ENCODE data around the gene E4F1. TPM values are rescaled to one million over a fixed set of nuclear protein-coding genes. Genes with fewer than 3 reads are reported as not detected.
"Not testable (repeated sequence)": the region's sequence is repeated elsewhere in the genome, so short reads cannot be mapped to it uniquely, and the experiment has no call there.

Gene E4F1
- total and polyA plus RNA-seq, 2 of the 13 experiments (the other 11 are each of a cell fraction or from before 2014, with no cell fraction given), result 13.8 to 19.5 TPM

DNA sequence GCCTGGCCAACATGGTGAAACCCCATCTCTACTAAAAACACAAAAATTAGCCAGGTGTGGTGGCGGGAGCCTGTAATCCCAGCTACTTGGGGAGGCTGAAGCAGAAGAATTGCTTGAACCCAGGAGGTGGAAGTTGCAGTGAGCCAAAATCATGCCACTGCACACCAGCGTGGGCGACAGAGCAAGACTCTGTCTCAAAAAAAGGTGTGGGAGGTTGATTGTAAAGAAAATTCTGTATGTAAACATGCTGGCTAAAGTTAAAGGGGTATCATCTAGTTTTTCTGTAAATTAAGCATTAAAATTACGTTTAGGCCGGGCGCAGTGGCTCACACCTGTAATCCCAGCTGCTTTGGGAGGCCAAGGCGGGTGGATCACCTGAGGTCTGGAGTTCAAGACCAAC is 35.1 kb downstream of the E4F1 start:
- H3K9ac ChIP-seq (ENCODE audit: insufficient read depth, low read depth, low read length); intact Hi-C loops (cut with micrococcal nuclease; ENCODE audit: unreplicated experiment); BruUV-seq (replicated peaks); H3K27me3 ChIP-seq (ENCODE audit: control insufficient read depth in 1 of 2, insufficient read depth in 2 of 2, low read length in 2 of 2); POLR2A ChIA-PET; H3K4me3 ChIP-seq (replicated peaks in 1 of 3; ENCODE audit: insufficient read depth in 1 of 3, low read depth in 2 of 3, low read length in 3 of 3); H3K4me2 ChIP-seq (ENCODE audit: low read depth, low read length); H3K27ac ChIP-seq (ENCODE audit: extremely low read length, insufficient read depth, low read length); in situ Hi-C loops (cut with HindIII; ENCODE audit: extremely low pct_ligation_motif_present, low pct_unique_long_range_greater_than_20kb); ATAC-seq; H2AFZ ChIP-seq (ENCODE audit: low read length); CTCF ChIA-PET (ENCODE audit: low intra/inter-chr PET ratio, low total read pairs); DNase-seq (ENCODE audit: low spot score); H3K4me1 ChIP-seq (ENCODE audit: insufficient read depth, low read length); H3K9me3 ChIP-seq (ENCODE audit: low read length); FAIRE-seq; H4K20me1 ChIP-seq (ENCODE audit: insufficient read depth, low read length): not testable (repeated sequence)
- peaks cover 19 to 87% of the 10 kb centered on the region in 2 experiments for H3K36me3 ChIP-seq (replicated peaks in 1 of 2; ENCODE audit: control insufficient read depth in 1 of 2, insufficient read depth in 2 of 2, low read length in 2 of 2)
- peaks cover 20% of the 10 kb centered on the region for H3K79me2 ChIP-seq (ENCODE audit: insufficient read depth, low read length)
- WGBS (ENCODE audit: low lambda C conversion rate), result over 99% methylated on average over 7 of the region's 7 CpGs

DNA sequence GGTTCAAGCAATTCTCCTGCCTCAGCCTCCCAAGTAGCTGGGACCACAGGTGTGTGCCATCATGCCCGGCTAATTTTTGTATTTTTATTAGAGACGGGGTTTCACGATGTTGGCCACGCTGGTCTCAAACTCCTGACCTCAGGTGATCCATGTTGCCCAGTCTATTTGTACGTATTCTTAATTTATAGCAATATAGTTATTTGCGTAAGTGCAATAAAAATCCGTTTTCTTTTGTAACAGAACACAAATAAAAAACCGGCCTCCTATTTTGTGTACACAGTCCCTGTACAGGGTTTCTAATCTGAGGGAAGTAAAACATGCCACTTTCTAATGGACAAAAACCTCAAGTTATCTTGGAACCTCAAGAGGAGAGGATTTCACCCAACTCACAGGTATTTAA is 36.9 kb downstream of the E4F1 start:
- no peak overlapping the region for H3K4me3 ChIP-seq (replicated peaks in 1 of 3; ENCODE audit: insufficient read depth in 1 of 3, low read depth in 2 of 3, low read length in 3 of 3)
- POLR2A ChIA-PET, result interaction anchor here (0.7 to 3.9 kb wide), 3 partner anchors 9 to 47 kb away, joined by 3 to 20 read pairs (median 3); partner anchors contain the start of gene ECI1
- H4K20me1 ChIP-seq (ENCODE audit: insufficient read depth, low read length), result peaks cover 22% of the 10 kb centered on the region

More for the DNA sequence above, 36.9 kb downstream of the E4F1 start:
- Histone ChIP-seq H3K4me1 (ENCODE audit: insufficient read depth, low read length) (peaks cover 8% of the 10 kb centered on the region), H3K27ac (ENCODE audit: extremely low read length, insufficient read depth, low read length) (no peak overlapping the region), H3K36me3 (replicated peaks in 1 of 2; ENCODE audit: control insufficient read depth in 1 of 2, insufficient read depth in 2 of 2, low read length in 2 of 2) (peaks cover 17 to 89% of the 10 kb centered on the region in 2 experiments), H3K4me2 (ENCODE audit: low read depth, low read length) (no peak overlapping the region), H3K9ac (ENCODE audit: insufficient read depth, low read depth, low read length) (no peak overlapping the region), H3K9me3 (ENCODE audit: low read length) (no peaks in the 10 kb centered on the region), H2AFZ (ENCODE audit: low read length) (no peak overlapping the region), H3K27me3 (ENCODE audit: control insufficient read depth in 1 of 2, insufficient read depth in 2 of 2, low read length in 2 of 2) (no peaks in the 10 kb centered on the region), H3K79me2 (ENCODE audit: insufficient read depth, low read length) (peaks cover 37% of the 10 kb centered on the region)
- intact Hi-C loops (cut with micrococcal nuclease; ENCODE audit: unreplicated experiment), result no loop called here
- in situ Hi-C loops (cut with HindIII; ENCODE audit: extremely low pct_ligation_motif_present, low pct_unique_long_range_greater_than_20kb), result no loop called here
- no peak for TF ChIP-seq MIER3 (CRISPR knock-in tag; IDR thresholded peaks at IDR 0.05; ENCODE audit: borderline replicate concordance)
- TF ChIP-seq ZNF850 (CRISPR knock-in tag; conservative IDR thresholded peaks at IDR 0.05), result no peak
- TF ChIP-seq ZBTB20 (CRISPR knock-in tag; IDR thresholded peaks at IDR 0.05; ENCODE audit: borderline replicate concordance, low read depth), result no peak
- no peak for TF ChIP-seq ZFP36 (IDR thresholded peaks at IDR 0.05; ENCODE audit: borderline replicate concordance, low read depth, low read length, partially characterized antibody)
- TF ChIP-seq PHF8 (CRISPR knock-in tag; IDR thresholded peaks at IDR 0.05), result no peak
- no peak for TF ChIP-seq IKZF1 (IDR thresholded peaks at IDR 0.05)
- TF ChIP-seq ELF1 (CRISPR knock-in tag; IDR thresholded peaks at IDR 0.05), result no peak
- TF ChIP-seq PTBP1 (IDR thresholded peaks at IDR 0.05; ENCODE audit: low read depth, low read length, poor library complexity, severe bottlenecking), result no peak
- TF ChIP-seq KDM4B (CRISPR knock-in tag; IDR thresholded peaks at IDR 0.05), result no peak
- no peak for TF ChIP-seq ZNF816 (CRISPR knock-in tag; IDR thresholded peaks at IDR 0.05; ENCODE audit: borderline replicate concordance)
- no peak for TF ChIP-seq PCBP1 (IDR thresholded peaks at IDR 0.05; ENCODE audit: borderline replicate concordance, low read depth, low read length)
- TF ChIP-seq RBFOX2 (IDR thresholded peaks at IDR 0.05; ENCODE audit: low read depth, low read length), result no peak
- no peak for TF ChIP-seq NR2C2 (CRISPR knock-in tag; IDR thresholded peaks at IDR 0.05; ENCODE audit: borderline replicate concordance)
- no TSS peak for BruUV-seq (replicated peaks)
- no peak for FAIRE-seq
- ATAC-seq, result no peak
- CTCF ChIA-PET (ENCODE audit: low intra/inter-chr PET ratio, low total read pairs), result no interaction called here
- 97% methylated on average over 8 of the region's 8 CpGs for WGBS (ENCODE audit: low lambda C conversion rate)
- no peak for DNase-seq (ENCODE audit: low spot score)
